Gastrocnemius medialis (tissue), 4 donors: ENCODE data around the gene CLDN25.

Experiments used
- POLR2A ChIP-seq, 2 donors: fragments of 450-650 bp; IDR thresholded peaks; one replicate each; pipeline ENCODE4 v1.6.1; 2017; ENCODE audit warnings: antibody characterized with exemption in 2 of 2, mild to moderate bottlenecking in 2 of 2, moderate library complexity in 2 of 2
- TF ChIP-seq, protein P1 (sequence below), 5 experiments: fragments of 450-650 bp in 3 of 5; fragments of 200-600 bp in 2 of 5; sonication (generic) in 2 of 5; IDR thresholded peaks in 4 of 5; conservative IDR thresholded peaks in 1 of 5; 1 replicate in 4 of 5; 2 replicates in 1 of 5; pipeline ENCODE4 v1.5.1; 2016 to 2019; ENCODE audit warnings: antibody characterized with exemption in 5 of 5, mild to moderate bottlenecking in 3 of 5, moderate library complexity in 3 of 5

DNA sequence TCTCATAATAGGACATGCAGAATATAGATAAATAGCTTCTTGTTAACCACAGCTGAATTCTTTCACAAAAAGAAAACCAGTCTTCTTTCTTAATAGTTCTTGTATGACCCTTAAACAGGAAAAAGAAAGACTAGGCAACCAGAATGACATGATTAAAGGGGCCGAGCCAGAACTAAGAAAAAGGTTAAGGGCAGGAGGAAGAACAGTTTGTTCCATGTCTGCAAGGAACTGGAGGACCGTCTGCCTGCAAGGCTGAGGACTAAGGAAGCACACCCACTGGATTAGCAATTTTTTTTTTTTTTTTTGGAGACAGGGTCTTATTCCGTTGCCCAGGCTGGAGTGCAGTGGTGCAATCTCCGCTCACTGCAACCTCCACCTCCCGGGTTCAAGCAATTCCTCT is 47.5 kb upstream of the CLDN25 start:
- TF ChIP-seq, protein P1, sequence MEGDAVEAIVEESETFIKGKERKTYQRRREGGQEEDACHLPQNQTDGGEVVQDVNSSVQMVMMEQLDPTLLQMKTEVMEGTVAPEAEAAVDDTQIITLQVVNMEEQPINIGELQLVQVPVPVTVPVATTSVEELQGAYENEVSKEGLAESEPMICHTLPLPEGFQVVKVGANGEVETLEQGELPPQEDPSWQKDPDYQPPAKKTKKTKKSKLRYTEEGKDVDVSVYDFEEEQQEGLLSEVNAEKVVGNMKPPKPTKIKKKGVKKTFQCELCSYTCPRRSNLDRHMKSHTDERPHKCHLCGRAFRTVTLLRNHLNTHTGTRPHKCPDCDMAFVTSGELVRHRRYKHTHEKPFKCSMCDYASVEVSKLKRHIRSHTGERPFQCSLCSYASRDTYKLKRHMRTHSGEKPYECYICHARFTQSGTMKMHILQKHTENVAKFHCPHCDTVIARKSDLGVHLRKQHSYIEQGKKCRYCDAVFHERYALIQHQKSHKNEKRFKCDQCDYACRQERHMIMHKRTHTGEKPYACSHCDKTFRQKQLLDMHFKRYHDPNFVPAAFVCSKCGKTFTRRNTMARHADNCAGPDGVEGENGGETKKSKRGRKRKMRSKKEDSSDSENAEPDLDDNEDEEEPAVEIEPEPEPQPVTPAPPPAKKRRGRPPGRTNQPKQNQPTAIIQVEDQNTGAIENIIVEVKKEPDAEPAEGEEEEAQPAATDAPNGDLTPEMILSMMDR (IDR thresholded peaks at IDR 0.05 in 4 of 5, conservative IDR thresholded peaks at IDR 0.05 in 1 of 5), result no peak
- TF ChIP-seq POLR2A (IDR thresholded peaks at IDR 0.05), result no peak
